ENCODE data around the gene PLCE1. TPM values are rescaled to one million over a fixed set of nuclear protein-coding genes. Genes with fewer than 3 reads are reported as not detected.

PLCE1 gene
- total and polyA plus RNA-seq, 10 donors: 0.55 to 25.2 (median 13.4) TPM

DNA sequence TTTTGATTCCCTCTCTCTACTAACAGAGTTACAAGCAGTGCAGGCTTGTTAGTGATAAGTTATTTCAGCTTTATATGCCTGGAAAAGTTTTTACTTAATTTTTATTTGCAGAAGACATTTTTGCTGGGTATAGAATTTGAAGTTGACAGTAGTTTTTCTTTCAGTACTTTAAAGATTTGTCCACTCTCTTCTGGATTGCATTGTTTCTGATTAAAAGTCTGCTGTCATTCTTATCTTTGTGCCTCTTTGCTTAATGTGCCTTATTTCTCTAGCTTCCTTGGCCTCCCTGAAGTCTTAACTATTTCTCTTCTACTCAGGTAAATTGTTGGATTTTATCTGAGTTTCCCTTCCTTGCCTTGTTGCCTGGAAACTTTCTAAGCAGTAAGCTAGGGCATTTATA, 36.2 kb downstream of the PLCE1 start:
- Histone ChIP-seq H3K4me1 (no peaks in the 10 kb centered on the region), H3K36me3 (peaks cover 0 to 9% (median 0%) of the 10 kb centered on the region in 6 donors), H3K27ac (no peak overlapping the region), H3K4me3 (no peak overlapping the region), H3K27me3 (replicated peaks in 1 of 7) (no peaks in the 10 kb centered on the region), H3K9me3 (peaks cover 9 to 65% (median 56%) of the 10 kb centered on the region in 8 donors)
- no peak for TF ChIP-seq POLR2A (IDR thresholded peaks at IDR 0.05)
- TF ChIP-seq POLR2AphosphoS5 (IDR thresholded peaks at IDR 0.05): no peak
- TF ChIP-seq, protein P1, sequence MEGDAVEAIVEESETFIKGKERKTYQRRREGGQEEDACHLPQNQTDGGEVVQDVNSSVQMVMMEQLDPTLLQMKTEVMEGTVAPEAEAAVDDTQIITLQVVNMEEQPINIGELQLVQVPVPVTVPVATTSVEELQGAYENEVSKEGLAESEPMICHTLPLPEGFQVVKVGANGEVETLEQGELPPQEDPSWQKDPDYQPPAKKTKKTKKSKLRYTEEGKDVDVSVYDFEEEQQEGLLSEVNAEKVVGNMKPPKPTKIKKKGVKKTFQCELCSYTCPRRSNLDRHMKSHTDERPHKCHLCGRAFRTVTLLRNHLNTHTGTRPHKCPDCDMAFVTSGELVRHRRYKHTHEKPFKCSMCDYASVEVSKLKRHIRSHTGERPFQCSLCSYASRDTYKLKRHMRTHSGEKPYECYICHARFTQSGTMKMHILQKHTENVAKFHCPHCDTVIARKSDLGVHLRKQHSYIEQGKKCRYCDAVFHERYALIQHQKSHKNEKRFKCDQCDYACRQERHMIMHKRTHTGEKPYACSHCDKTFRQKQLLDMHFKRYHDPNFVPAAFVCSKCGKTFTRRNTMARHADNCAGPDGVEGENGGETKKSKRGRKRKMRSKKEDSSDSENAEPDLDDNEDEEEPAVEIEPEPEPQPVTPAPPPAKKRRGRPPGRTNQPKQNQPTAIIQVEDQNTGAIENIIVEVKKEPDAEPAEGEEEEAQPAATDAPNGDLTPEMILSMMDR (IDR thresholded peaks at IDR 0.05 in 8 of 11, conservative IDR thresholded peaks at IDR 0.05 in 3 of 11): no peak
- DNase-seq: no peak
- intact Hi-C loops (cut with DNase I; ENCODE audit: low total_unique reads): no loop called here

DNA sequence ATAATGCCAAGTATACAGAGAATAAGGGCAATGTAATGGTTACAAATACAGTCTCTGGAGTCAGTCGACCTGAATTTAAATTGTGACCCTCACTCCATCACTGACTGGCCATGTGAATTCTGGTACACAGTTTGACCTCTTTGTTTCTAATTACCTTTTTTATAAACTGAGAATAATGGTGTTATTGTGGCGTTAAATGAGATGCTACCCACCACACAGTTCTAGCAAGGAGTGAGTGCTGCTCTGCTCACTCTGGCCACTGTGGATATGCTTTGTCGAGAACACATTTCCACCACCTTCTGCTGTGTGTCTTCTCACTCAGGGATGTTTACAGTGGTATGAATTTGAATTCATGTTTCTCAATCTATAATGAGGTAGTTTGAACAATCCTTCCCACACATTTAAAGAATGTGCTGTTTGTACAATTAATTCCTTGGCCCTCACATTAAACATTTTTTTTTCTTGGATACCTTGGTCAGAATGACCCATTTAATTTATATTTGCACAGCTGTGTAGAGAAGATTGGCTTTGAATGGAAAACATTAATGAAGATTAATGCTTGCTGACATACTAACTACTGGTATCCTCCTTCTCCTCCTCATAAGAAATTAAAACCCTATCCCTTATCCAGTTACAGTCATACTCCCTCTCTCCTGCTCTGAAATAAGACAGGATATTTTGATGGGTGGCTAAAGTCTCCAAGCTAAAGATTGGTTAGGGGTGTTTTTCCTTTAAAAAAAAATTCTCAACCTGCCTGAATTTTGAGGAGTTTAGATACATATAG, 42.4 kb downstream of the PLCE1 start:
- 68 to 85% (median 76%) methylated on average over 3 of the region's 3 CpGs for WGBS, 5 donors
- intact Hi-C loops (cut with DNase I; ENCODE audit: low total_unique reads): no loop called here

DNA sequence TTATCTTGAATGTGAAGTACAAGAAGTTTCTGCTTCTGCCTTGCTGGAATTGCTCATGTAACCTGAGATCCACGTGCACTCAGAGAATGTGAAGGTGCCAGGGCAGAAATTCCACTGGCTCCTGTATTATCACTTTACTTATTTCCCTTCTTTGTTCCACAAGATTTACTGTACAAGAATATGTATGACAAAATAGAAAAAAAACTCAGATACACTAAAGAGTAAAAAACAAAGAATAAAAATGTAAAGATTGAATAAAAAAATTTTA, 43.0 kb downstream of the PLCE1 start:
- no peak for TF ChIP-seq POLR2AphosphoS5 (IDR thresholded peaks at IDR 0.05)
- TF ChIP-seq, protein P1 (IDR thresholded peaks at IDR 0.05 in 8 of 11, conservative IDR thresholded peaks at IDR 0.05 in 3 of 11): no peak
- TF ChIP-seq POLR2A (IDR thresholded peaks at IDR 0.05): no peak
- Histone ChIP-seq H3K4me3 (no peak overlapping the region), H3K36me3 (no peaks in the 10 kb centered on the region), H3K4me1 (no peaks in the 10 kb centered on the region), H3K27me3 (replicated peaks in 1 of 7) (no peaks in the 10 kb centered on the region), H3K27ac (no peak overlapping the region), H3K9me3 (peaks cover 0 to under 1% (median 0%) of the 10 kb centered on the region in 8 donors)
- no peak for DNase-seq
- 44 to 60% (median 59%) methylated on average over 1 of the region's 1 CpG for WGBS, 5 donors
- intact Hi-C loops (cut with DNase I; ENCODE audit: low total_unique reads): no loop called here

More for the DNA sequence above, 42.4 kb downstream of the PLCE1 start:
- no peak for DNase-seq
- H3K27ac ChIP-seq: no peak overlapping the region
- peaks cover 0 to 6% (median 3%) of the 10 kb centered on the region in 8 donors for H3K9me3 ChIP-seq
- peaks cover 0 to 4% (median 0%) of the 10 kb centered on the region in 6 donors for H3K36me3 ChIP-seq
- H3K4me3 ChIP-seq: no peak overlapping the region
- TF ChIP-seq, protein P1 (IDR thresholded peaks at IDR 0.05 in 8 of 11, conservative IDR thresholded peaks at IDR 0.05 in 3 of 11): no peak
- TF ChIP-seq POLR2AphosphoS5 (IDR thresholded peaks at IDR 0.05) (no peak), POLR2A (IDR thresholded peaks at IDR 0.05) (no peak)
- H3K27me3 ChIP-seq (replicated peaks in 1 of 7): no peaks in the 10 kb centered on the region
- no peaks in the 10 kb centered on the region for H3K4me1 ChIP-seq

DNA sequence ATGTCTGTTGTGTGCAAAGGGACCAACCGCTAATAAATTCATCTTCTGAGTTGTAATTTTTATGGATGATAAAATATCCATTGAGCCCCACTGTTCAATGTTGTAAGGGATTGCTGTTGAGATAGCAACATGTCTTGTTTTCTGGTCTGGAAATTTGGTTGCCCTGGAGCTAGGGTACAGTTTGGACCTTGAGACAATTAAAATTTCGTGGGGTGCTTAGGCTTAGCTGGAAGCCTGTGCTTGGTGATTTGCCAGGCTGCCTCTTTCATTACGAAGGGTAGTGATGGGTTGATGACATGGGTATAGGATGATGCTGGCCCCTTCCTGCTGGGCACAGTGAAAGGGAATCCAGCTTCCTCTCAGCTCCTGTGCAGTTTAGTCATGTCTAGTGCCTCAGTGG, 43.6 kb downstream of the PLCE1 start:
- Histone ChIP-seq H3K36me3 (no peaks in the 10 kb centered on the region), H3K27ac (no peak overlapping the region), H3K4me1 (no peaks in the 10 kb centered on the region), H3K27me3 (replicated peaks in 1 of 7) (no peaks in the 10 kb centered on the region), H3K4me3 (no peak overlapping the region), H3K9me3 (no peaks in the 10 kb centered on the region)
- TF ChIP-seq, protein P1 (IDR thresholded peaks at IDR 0.05 in 8 of 11, conservative IDR thresholded peaks at IDR 0.05 in 3 of 11): no peak
- no peak for DNase-seq
- intact Hi-C loops (cut with DNase I; ENCODE audit: low total_unique reads): no loop called here
- 71 to 80% (median 74%) methylated on average over 3 of the region's 3 CpGs for WGBS, 5 donors
